HepG2 (cell line): Measurements from ENCODE around the gene WNT7B.

Experiments used
- GABPA ChIP-seq, 2 experiments: IDR thresholded peaks; 2 replicates each; pipeline ENCODE4 v1.6.1; 2011 to 2016; ENCODE audit warnings: low read depth in 2 of 2, low read length in 1 of 2, missing biosample characterization in 1 of 2, missing genetic modification characterization in 1 of 2
- MNT ChIP-seq: fragments of 450-650 bp; IDR thresholded peaks from 2 replicates; pipeline ENCODE4 v1.6.1; 2016
- PHF5A ChIP-seq: IDR thresholded peaks from one replicate; pipeline ENCODE4 v1.6.1; 2018; ENCODE audit warnings: low read depth, missing genetic modification reagents; ENCODE audit not compliant: unreplicated experiment
- SETDB1 ChIP-seq: sonication (generic); formaldehyde crosslinking; IDR thresholded peaks from 2 replicates; pipeline ENCODE4 v1.5.1; 2020; ENCODE audit warnings: missing genetic modification reagents, mild to moderate bottlenecking, borderline replicate concordance
- ZNF10 ChIP-seq: sonication (generic); formaldehyde crosslinking; IDR thresholded peaks from 2 replicates; pipeline ENCODE4 v1.4.0; 2020; ENCODE audit warnings: mild to moderate bottlenecking, low read depth, missing genetic modification reagents, borderline replicate concordance
- ZNF512 ChIP-seq: sonication (generic); formaldehyde crosslinking; IDR thresholded peaks from 2 replicates; pipeline ENCODE4 v1.4.0; 2020; ENCODE audit warnings: mild to moderate bottlenecking, missing genetic modification reagents
- ZNF713 ChIP-seq: sonication (generic); formaldehyde crosslinking; IDR thresholded peaks from 2 replicates; pipeline ENCODE4 v1.4.0; 2020; ENCODE audit warnings: mild to moderate bottlenecking, missing genetic modification reagents
- TF ChIP-seq, protein P1 (sequence below): sonication (generic); formaldehyde crosslinking; IDR thresholded peaks from 2 replicates; pipeline ENCODE4 v1.5.0; 2020; ENCODE audit warnings: missing genetic modification reagents

GRCh38 chr22:45923835-45924234 is 53.1 kb downstream of the WNT7B start:
- TF ChIP-seq, protein P1, sequence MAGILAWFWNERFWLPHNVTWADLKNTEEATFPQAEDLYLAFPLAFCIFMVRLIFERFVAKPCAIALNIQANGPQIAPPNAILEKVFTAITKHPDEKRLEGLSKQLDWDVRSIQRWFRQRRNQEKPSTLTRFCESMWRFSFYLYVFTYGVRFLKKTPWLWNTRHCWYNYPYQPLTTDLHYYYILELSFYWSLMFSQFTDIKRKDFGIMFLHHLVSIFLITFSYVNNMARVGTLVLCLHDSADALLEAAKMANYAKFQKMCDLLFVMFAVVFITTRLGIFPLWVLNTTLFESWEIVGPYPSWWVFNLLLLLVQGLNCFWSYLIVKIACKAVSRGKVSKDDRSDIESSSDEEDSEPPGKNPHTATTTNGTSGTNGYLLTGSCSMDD = no peak
- no peak for TF ChIP-seq SETDB1 (CRISPR knock-in tag)
- no peak for TF ChIP-seq ZNF10 (CRISPR knock-in tag)
- TF ChIP-seq ZNF512 = no peak
- no peak for TF ChIP-seq ZNF713 (CRISPR knock-in tag)
- no peak for TF ChIP-seq GABPA (IDR thresholded peaks at IDR 0.05; ENCODE audit: low read depth, low read length)
- no peak for TF ChIP-seq GABPA (CRISPR knock-in tag; IDR thresholded peaks at IDR 0.05; ENCODE audit: low read depth)
- no peak for TF ChIP-seq MNT
- TF ChIP-seq PHF5A (CRISPR knock-in tag) = no peak
